HG03060 (cell line): ENCODE measurements around the gene CCDC141.

Experiments
- ATAC-seq: cut with Tn5 transposase; IDR thresholded peaks from one replicate; pipeline ENCODE4 v1.9.1; 2021; ENCODE audit warnings: low read depth, moderate number of reproducible peaks; ENCODE audit not compliant: unreplicated experiment

CCDC141 gene

DNA sequence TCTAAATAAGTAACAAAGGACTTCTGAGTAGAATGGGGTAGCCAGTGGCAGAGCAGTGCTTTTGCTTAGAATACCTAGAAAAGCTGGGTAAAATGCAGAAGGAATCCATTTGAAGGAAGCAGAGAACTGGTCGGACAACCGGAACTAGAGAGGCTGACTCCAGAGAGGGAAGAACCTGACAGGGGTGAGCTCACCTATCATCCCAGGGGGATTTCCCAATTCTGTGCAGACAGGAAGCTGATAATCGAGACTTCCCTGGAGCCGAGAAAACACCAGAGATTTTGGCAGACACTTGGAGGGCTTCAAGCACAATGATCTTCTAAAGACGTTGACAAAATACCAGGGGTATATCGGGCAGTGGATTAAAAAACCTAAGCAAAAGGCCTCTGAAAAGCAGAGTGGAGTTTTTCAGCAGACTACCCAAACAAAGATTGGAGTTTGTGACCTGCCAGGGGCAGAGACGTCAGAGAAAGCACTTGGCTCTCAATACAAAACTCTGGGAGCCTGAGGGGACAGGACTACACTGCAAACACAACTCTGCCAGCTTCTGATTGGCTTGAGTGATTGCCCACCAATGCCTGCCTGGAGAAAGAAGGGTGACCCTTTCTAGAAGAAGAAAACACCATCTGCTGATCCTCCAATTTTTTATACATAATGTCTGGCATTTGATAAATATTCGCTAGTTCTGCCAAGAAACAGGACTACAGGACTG lies 175.3 kb downstream of the CCDC141 start:
- no peak for ATAC-seq

DNA sequence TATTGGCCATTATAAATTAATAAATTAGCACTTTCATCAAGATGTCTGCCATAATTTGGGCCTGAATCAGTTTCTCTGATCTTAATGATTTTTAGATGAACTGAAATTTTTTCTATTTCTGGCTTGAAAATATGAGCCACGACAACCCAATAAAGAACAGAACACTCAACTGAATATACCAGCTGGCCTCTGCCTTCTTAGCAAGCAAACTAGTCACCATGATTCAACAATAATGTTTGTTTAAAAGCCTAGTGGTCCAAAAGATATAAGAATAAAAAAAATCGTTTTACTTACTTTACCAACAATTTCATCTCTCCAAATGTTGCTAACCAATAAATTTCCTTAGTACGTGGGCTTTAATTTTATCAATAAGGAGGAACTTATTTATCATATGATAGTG lies 176.0 kb downstream of the CCDC141 start:
- no peak for ATAC-seq

DNA sequence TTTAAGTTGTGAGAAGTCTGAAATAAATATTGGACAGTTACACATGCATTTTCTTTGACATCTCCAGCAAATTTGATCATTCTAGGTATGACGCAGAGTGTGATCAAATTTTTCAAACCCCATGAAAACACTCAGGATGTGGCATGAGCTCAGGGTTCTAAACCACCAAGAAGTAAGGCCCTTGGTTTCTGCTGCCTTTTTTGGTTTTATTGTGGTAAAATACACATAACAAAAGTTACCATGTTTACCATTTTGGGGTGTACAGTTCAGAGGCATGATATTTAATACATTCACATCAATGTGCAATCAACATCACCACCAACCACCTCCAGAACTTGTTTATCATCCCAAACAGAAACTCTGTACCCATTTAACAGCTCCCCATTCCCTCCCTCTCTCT lies 178.4 kb downstream of the CCDC141 start:
- ATAC-seq, result no peak

DNA sequence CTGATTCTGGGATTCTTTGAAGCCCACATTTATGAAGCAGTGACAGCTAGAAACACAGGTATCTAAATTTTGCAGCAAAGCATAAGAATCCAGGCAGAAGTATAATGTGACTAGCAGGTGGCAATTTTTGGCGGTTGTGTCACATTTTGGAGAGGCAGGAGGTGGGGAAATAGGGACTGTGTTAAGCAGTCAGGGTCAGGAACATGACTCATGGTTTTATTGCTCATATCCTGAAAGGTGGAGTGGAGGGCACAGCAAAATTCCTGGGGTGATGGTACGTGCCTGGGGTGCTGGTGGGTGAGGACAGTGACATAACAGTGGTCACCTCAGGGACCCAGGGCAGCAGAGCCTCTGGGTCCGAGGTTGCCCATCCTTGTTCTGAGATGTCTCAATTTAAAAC lies 179.2 kb downstream of the CCDC141 start:
- no peak for ATAC-seq

DNA sequence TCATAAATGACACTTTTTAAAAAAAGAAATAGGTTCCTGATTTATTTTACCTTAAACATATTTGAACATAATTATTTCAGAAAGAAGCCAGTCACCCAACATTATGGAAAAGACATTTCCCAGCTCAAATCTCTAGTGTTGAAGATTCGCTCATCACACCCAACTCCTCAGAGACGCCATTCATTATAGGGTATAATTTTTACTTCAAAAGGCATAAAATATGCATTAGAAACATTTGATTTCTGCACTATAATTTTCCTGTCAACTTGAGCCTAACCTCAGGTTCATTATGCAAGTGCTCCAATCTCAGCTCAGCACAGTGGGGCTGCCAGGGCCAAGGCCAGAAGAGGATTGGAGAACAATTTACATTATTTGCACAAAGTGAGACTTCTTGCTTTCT lies 183.9 kb downstream of the CCDC141 start:
- ATAC-seq, result no peak

DNA sequence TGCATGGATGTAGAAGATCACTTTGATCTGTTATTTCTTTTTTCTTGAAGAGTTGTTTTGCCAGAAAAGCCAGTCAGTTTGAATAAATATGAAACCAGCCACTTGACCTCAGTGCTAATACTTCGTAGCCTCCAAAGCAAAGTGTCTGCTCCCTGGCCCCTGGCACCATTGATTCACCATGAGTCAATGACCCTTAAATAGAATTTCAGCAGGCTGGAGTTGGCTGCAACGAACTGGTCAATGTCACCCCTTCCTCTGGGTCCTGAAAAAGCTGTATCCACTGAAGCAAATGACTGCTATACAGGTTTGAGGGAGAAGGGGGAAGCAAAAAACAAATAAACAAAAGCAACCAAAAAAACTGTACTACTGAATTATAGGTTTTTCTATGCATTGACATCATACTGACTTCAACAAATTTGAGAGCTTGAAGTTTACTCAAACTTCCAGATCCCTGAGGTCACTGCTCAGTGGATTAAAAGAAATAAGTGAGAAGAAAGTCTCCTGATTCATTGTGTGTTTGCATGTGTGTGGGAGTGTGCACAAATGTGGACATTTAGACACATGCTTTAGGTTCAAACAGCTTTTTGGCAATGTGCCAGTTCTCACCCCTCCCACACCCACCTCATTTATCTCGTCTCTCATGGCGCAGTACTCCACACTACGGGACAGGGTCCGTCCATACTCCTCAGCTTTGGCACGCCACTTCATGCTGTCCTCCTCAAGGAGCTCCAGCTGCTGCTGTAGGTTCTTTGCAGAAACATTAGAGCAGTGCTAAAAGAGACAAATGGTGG lies 184.6 kb downstream of the CCDC141 start:
- no peak for ATAC-seq

DNA sequence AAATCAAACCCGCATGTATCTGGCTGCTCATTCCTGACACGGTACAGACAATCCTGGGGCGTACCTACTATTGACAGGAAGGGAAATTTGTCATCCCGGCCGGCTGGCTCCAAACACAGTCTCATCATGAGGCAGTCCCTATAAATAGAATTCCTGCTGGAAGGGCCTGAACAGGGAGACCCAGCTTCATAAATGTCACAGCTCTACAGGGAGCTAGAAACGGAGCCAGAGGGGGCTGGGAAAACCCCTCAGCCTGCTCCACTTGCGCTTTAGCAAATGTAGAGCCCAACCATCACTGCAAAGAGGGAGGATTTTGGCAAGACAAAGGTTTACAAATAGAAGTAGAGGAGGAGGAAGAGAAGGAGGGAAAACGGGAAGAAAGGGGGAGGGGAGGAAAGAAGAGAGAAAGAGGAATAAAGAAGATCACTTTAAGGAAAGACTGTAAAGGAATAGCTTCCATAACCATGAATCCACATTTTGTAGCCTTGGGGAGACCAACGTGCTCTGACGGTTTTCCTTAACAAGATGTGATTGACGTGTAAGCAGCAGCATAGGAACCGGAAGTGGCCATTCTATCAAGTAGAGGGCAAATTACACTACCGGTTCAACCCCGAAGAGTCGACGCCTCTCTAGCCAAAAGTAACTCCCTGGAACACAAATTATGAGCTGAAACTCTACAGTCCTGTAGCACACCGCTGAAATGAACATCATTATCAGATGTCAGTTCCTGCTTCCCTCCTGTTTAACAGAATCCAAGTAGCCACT lies 185.9 kb downstream of the CCDC141 start:
- no peak for ATAC-seq

DNA sequence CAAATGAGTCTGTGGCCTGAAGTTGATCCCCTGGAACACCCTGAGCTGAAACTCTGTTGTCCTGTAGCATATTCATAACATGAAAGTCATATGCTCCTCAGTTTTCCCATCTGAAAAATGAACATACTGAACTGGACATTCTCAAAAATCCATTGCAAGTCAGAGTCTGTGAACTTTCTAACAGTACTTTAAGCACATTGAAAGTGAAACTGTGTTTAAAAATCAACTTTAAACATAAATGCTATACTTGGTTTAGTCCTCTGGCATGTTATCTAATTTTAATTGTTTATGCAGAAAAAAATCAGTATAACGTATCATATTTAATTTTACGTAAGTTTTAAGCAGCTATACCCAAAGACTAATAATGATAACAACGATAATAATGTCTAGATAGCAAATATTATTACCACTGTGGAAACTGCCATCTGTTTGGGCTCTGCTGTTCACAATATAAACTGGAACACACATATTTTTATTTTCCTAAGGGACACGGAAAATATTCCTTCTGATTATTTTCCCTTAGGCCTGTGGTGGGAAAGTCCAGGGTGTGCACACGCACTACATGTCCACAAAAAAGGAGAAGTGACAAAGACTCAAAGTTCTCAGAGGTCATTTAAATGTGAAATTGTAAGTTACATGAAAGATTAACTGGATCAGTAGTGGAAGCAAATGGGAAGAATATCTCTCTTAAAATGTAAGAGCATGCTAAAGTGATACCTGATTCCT lies 186.6 kb downstream of the CCDC141 start:
- ATAC-seq, result no peak

DNA sequence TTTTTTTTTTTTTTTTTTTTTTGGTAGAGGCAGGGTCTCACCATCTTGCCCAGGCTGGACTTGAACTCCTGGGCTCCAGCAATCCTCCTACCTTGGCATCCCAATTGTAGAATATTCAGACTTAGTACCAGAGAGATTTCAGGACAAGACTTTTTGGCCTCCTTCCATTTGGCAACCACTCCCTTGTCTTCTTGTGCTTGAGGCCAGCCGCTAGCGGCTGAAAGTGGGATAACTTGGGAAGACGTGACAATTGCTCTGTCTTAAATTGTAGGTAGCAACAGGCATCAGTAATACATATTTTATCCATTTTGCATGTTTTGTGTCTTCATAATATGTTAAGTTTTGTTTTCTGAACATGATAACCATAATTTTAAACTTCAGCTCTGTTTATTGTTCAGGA lies 189.4 kb downstream of the CCDC141 start:
- no peak for ATAC-seq

DNA sequence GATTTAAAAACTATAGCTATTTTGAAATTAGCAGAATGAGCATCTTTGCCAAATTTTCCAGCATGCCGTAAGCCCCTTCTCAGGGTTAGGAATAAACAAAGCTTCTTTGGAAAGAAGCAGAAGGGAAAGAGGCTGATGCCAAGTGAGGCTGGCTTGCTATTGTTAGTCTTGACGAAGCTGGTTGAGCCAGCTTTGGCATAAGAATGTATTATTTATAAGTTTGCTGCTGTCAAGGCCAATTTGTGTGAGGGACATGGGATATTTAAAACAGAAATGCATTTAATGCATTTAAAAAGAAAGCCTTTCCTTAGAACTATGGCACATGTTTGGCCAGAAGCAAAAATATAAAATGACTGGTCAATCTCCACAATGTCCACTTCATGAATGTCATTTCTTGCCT lies 190.2 kb downstream of the CCDC141 start:
- ATAC-seq, result no peak

DNA sequence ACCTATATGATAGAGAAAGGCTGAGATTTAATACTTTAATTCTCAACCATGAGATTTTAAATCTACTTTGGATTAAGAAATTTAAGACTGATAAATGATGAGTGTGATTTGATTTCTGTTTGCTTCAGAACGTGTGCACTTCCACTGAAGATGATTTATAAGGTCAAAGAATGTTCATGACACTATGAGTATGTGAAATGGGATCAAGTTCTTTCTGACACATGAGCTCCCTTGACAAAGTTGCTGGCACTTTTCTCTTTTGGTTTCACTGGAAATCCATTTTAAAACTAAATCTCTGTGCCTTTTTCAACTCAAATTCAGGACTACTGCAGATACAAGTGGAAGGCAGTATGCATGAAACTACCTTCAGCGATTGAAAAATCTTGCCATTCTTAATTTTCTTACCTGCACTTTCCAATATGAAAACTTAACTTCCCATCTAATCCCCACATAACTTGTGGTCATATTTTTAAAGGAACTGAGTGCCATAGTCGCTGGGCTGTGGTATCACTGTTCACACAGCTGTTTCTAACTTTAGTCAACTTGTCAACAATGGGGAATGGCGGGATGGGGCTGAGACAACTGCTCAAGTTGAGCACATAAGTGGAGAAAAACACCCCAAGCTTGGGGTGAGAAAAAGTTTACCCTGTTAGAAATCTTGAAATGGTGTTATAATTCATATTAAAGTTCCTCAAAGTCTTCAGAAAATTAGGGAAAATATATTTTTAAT lies 190.9 kb downstream of the CCDC141 start:
- ATAC-seq, result no peak

DNA sequence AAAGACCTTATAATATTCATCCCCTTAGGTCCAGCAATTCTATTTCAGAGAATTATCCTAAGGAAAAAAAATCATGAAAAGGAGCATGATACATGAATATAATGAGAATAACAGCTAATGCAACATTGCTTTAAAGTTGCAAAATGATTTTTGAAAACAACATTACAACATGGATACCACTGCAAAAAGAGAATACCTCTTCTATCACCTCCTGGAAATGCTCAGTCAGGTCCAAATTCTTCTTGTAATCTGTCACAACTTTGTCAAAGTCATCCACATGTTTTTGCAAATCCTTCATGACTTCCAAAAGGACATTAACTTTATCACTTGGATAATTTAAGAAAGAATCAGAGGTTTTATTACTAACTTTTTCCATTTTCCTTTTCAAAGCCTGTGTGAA lies 194.8 kb downstream of the CCDC141 start:
- no peak for ATAC-seq

DNA sequence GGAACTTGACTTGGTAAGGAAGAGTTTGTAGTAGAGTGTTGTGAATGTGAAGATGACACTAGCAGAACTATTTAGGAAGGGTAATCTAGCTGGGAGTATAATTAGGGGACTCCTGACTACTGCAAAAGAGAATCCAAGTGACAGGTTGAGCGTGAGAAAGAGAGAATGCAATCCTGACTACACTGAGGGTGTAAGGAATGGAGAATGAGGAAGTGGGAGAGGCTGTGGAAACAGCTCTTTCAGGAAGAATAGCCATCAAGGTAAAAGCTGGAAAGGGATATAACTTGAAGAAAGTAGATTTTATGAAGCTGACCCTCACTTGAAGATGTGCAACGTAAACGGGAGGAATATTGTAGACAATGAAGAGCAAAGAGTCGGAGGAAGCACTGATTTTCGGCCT lies 201.6 kb downstream of the CCDC141 start:
- no peak for ATAC-seq

DNA sequence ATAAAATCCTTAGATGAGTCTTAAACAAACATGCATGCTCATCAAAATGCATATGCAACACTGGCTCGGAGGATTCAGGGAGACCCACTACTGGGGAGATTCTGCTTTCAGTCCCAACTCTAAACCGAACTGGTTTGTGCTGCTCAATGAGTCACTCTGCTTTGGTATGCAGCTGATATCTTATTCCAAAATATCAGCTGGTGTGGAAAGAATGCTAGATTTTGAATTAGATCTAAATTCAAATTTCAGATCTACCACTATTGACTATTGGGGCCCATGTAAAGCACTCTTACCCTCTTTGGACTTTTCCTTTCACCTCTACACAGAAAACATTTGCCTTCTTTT lies 203.5 kb downstream of the CCDC141 start:
- ATAC-seq, result no peak

DNA sequence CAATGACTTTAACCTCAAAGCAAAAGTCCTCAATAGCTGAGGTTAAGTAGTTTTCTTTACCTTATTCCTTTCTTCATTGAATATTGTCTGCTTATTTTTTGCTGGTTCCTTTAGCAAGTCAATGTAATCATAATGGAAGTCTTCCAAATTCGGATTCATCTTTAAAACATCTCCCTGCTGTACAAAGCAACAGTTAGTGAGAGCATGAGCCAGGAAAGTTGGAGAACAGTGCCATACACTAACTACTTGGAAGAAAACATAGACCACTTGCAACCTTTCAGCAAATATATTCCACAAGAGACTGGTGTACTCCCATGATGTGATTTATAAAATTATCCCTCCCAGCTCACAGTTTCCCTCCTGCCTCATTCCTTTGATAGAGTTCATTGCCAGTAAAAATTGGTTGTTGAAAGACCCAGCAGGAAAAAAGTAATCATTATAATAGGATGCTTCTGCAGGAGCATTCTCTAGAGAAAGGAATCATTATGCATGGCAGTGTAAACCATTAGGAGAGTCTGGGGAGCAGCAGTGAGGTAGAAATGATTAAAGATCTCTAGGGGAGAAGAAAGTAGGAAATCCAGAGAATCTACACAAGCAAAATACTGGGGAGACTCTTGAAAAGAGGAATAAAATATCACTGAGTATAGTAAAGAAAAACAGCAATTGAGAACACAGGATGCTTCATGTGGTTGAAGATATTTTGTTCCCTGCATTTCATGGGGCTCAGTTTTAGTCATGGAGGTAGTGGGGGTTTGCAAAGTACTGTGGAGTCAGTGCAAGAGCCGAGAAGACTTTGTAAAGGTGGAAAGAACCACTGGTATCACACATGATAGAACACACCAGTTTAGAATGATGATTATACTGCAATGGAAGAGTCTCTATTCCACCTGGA lies 204.1 kb downstream of the CCDC141 start:
- ATAC-seq, result no peak

DNA sequence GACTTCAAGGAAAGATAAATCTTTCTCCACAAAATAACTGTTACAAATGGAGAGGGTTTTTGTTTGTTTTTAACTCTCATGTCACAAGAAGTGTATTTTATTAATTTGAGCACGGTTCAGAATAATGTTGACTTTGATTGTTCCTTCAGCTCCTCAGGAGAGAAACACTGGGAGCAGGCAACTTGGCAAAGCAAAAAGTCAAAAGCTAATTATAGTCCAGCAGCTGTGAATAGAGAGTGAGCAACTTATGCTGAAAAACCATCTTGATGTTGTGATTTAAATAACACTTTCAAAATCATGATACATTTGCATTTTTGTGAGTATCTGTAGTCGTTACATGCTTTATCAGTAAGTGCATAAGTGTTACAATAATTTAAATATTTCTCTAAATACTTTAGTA lies 205.2 kb downstream of the CCDC141 start:
- ATAC-seq, result no peak

DNA sequence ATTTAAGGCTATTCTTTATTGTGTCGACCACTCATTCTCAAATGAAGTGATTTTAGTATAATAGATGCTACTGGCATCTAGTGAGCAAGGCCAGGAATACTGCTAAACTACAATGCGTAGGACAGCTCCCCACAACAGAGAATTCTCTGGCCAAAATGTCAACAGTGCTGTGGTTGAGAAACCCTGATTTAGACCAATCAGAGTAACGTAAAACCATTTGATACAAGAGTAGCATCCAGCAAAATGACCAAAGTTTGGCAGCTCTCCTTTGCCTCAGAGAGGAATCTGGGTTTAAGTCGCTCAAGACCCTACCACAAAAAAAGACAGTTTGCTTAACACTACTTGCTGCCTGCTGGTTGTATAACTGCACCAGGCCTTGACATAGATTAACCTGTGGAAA lies 205.7 kb downstream of the CCDC141 start:
- no peak for ATAC-seq

DNA sequence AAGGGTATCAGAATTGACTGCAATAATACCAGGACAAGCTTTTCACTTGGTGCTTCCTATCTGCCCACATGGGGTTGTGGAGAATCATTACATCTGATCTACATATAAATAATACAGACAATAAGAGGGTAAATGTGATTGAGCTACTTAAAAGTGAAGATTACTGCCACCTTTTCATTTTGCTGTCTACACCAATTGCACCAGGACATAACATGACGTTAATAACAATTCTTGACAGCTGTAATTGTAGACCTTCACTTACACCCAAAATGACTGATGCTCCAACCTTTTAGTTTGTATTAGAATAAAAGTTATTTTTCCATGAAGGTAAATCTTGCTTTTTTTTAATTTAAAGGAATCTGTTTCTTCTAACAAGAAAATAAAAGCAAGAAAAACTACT lies 206.2 kb downstream of the CCDC141 start:
- no peak for ATAC-seq

DNA sequence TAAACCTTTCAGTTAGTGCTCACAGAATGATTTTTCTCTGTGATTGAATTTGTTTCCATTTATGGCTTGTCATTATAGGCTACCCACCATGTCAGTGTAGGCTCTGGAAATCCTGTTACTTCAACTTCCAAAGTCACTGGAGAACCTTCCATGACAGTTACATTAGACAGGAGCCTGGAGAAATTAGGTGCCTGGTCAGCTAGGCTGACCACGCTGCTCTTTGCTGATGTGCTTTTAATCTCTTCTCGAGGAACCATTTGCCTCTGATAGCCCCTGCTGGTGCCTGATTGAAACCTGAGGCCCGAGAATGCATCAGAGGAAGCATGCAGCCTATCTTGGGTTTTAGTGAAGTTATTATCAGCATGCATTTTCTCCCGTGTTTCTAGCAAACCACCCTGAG lies 213.1 kb downstream of the CCDC141 start:
- no peak for ATAC-seq
